CD4-positive, alpha-beta T cell (primary cell): Measurements from ENCODE around the gene GPR158. TPM values are rescaled to one million over a fixed set of nuclear protein-coding genes. Genes with fewer than 3 reads are reported as not detected.

ENCODE experiments used
- ATAC-seq: fragments of 200-7000 bp; cut with Tn5 transposase; one replicate; pipeline ENCODE4 v1.10.0; 2022; ENCODE audit warnings: mild to moderate bottlenecking; ENCODE audit not compliant: poor library complexity
- CTCF ChIA-PET: fragments of 350-600 bp; sonication (Branson Sonifier 250); formaldehyde crosslinking; loops from one replicate; lab custom pipeline; 2021; ENCODE audit warnings: antibody characterized with exemption, inconsistent platforms; lab: Charles Lee
- POLR2A ChIA-PET: fragments of 350-600 bp; sonication (Branson Sonifier 250); formaldehyde crosslinking; loops from one replicate; lab custom pipeline; 2021; ENCODE audit warnings: antibody characterized with exemption, inconsistent platforms; lab: Charles Lee
- DNase-seq, 14 experiments: peaks; one replicate each; pipeline ENCODE4 v3.0.0-alpha.2; 2013 to 2020; ENCODE audit warnings: mixed read lengths in 2 of 14
- H3K27ac ChIP-seq, 2 donors: one replicate each; pipeline versions ENCODE4 v1.5.1 to v1.7.0; 2013; ENCODE audit warnings: low read length in 2 of 2, low read depth in 1 of 2, mild to moderate bottlenecking in 1 of 2
- H3K27me3 ChIP-seq, 2 experiments: 1 replicate in 1 of 2; 2 replicates in 1 of 2; pipeline versions ENCODE4 v1.6.1 to v1.7.0; 2013; ENCODE audit warnings: low read length in 2 of 2, control low read depth in 1 of 2, mild to moderate bottlenecking in 1 of 2, moderate library complexity in 1 of 2; ENCODE audit not compliant: insufficient read depth in 2 of 2, control insufficient read depth in 1 of 2
- H3K36me3 ChIP-seq: one replicate; pipeline ENCODE4 v1.6.1; 2013; ENCODE audit warnings: low read length, control low read depth; ENCODE audit not compliant: insufficient read depth
- H3K4me1 ChIP-seq: one replicate; pipeline ENCODE4 v1.6.1; 2013; ENCODE audit warnings: low read length, control low read depth; ENCODE audit not compliant: insufficient read depth
- H3K4me3 ChIP-seq: one replicate; pipeline ENCODE4 v1.5.1; 2013; ENCODE audit warnings: mild to moderate bottlenecking, low read length, moderate library complexity
- H3K9me3 ChIP-seq, 2 experiments: 1 replicate in 1 of 2; 2 replicates in 1 of 2; pipeline versions ENCODE4 v1.6.1 to v1.7.0; 2013; ENCODE audit warnings: low read length in 2 of 2, mild to moderate bottlenecking in 2 of 2, control low read depth in 1 of 2, moderate library complexity in 1 of 2; ENCODE audit not compliant: control insufficient read depth in 1 of 2, insufficient read depth in 1 of 2
- H3K27ac Mint-ChIP-seq: one replicate; pipeline ENCODE4 v1.8.0; 2020; ENCODE audit warnings: mixed read lengths
- H3K27me3 Mint-ChIP-seq: one replicate; pipeline ENCODE4 v1.8.0; 2021; ENCODE audit warnings: mixed read lengths
- H3K36me3 Mint-ChIP-seq: one replicate; pipeline ENCODE4 v1.8.0; 2021; ENCODE audit warnings: low read depth, mixed read lengths
- H3K4me1 Mint-ChIP-seq: one replicate; pipeline ENCODE4 v1.8.0; 2021; ENCODE audit warnings: low read depth, mixed read lengths
- H3K4me3 Mint-ChIP-seq: one replicate; pipeline ENCODE4 v1.8.0; 2020; ENCODE audit warnings: mild to moderate bottlenecking, mixed read lengths
- H3K9me3 Mint-ChIP-seq: one replicate; pipeline ENCODE4 v1.8.0; 2020; ENCODE audit warnings: mixed read lengths
- intact Hi-C, 2 experiments: fragments of 100-400 bp; cut with DNase I in 1 of 2; cut with micrococcal nuclease in 1 of 2; formaldehyde crosslinking; loops; one replicate each; pipeline versions ENCODE4 v1.15.1 to v1.9.0; 2023 to 2025; cut with DNase I, micrococcal nuclease
- total RNA-seq, 174 experiments: library from RNA in 2 of 174; stranded (reverse) in 2 of 174; gene quantifications; one replicate each; pipeline ENCODE4 v1.2.3 and lab custom pipeline; 2021 to 2026
- TF ChIP-seq, protein P1 (sequence below): fragments of 200-600 bp; IDR thresholded peaks from one replicate; pipeline ENCODE4 v1.8.0; 2022; ENCODE audit warnings: antibody characterized with exemption, mild to moderate bottlenecking

Gene GPR158
- total RNA-seq, 2 experiments from 2014 or later = not detected

- no peak for ATAC-seq
- H3K27ac ChIP-seq = no peak overlapping the region
- Mint-ChIP-seq H3K36me3 (no peaks in the 10 kb centered on the region), H3K27ac (no peak overlapping the region), H3K27me3 (no peaks in the 10 kb centered on the region), H3K4me1 (no peaks in the 10 kb centered on the region), H3K9me3 (peaks cover 17% of the 10 kb centered on the region), H3K4me3 (no peak overlapping the region)
- no peaks in the 10 kb centered on the region for H3K36me3 ChIP-seq
- TF ChIP-seq, protein P1, sequence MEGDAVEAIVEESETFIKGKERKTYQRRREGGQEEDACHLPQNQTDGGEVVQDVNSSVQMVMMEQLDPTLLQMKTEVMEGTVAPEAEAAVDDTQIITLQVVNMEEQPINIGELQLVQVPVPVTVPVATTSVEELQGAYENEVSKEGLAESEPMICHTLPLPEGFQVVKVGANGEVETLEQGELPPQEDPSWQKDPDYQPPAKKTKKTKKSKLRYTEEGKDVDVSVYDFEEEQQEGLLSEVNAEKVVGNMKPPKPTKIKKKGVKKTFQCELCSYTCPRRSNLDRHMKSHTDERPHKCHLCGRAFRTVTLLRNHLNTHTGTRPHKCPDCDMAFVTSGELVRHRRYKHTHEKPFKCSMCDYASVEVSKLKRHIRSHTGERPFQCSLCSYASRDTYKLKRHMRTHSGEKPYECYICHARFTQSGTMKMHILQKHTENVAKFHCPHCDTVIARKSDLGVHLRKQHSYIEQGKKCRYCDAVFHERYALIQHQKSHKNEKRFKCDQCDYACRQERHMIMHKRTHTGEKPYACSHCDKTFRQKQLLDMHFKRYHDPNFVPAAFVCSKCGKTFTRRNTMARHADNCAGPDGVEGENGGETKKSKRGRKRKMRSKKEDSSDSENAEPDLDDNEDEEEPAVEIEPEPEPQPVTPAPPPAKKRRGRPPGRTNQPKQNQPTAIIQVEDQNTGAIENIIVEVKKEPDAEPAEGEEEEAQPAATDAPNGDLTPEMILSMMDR = no peak
- DNase-seq = no peak
- peaks cover 7 to 26% of the 10 kb centered on the region in 2 experiments for H3K9me3 ChIP-seq
- no peaks in the 10 kb centered on the region for H3K4me1 ChIP-seq
- intact Hi-C loops = no loop called here
- no peak overlapping the region for H3K4me3 ChIP-seq
- POLR2A ChIA-PET = no interaction called here
- CTCF ChIA-PET = no interaction called here
- H3K27me3 ChIP-seq = no peaks in the 10 kb centered on the region
Measured at GRCh38 chr10:25388188-25388861, 213.5 kb downstream of the GPR158 start.

DNA sequence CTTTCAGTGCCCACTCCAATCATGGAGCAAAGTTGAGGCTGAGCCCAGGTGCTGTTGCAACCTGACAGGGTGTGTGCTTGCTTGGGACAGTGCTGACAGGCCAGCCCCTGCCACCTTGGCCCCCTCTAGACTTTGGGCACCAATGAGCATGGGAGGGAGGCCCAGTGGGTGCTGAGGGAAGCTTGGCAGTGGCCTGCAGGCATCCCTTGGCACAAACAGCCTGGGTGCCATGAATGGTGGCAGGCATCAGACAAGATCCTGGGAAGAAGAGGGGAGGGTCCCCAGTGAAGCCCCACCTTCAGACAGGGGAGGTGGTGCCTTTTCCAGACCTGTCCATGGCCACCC lies 214.0 kb downstream of the GPR158 start:
- peaks cover 18% of the 10 kb centered on the region for H3K9me3 Mint-ChIP-seq

GRCh38 chr10:25390733-25391132 lies 215.9 kb downstream of the GPR158 start:
- no peak overlapping the region for H3K27ac ChIP-seq
- no peaks in the 10 kb centered on the region for H3K4me1 ChIP-seq
- DNase-seq (no peak), ATAC-seq (no peak)
- no peak overlapping the region for H3K27ac Mint-ChIP-seq
- no peak overlapping the region for H3K4me3 Mint-ChIP-seq
- H3K36me3 Mint-ChIP-seq = no peaks in the 10 kb centered on the region
- CTCF ChIA-PET = no interaction called here
- intact Hi-C loops = no loop called here
- H3K27me3 Mint-ChIP-seq = no peaks in the 10 kb centered on the region
- H3K27me3 ChIP-seq = no peaks in the 10 kb centered on the region
- H3K9me3 Mint-ChIP-seq = peaks cover 20% of the 10 kb centered on the region
- TF ChIP-seq, protein P1 = no peak
- H3K4me3 ChIP-seq = no peak overlapping the region
- H3K4me1 Mint-ChIP-seq = no peaks in the 10 kb centered on the region
- H3K36me3 ChIP-seq = no peaks in the 10 kb centered on the region
- H3K9me3 ChIP-seq = peaks cover 7 to 26% of the 10 kb centered on the region in 2 experiments
- POLR2A ChIA-PET = no interaction called here

More for the DNA sequence above, 214.0 kb downstream of the GPR158 start:
- Mint-ChIP-seq H3K4me1 (no peaks in the 10 kb centered on the region), H3K36me3 (no peaks in the 10 kb centered on the region), H3K27ac (no peak overlapping the region), H3K4me3 (no peak overlapping the region), H3K27me3 (no peaks in the 10 kb centered on the region)
- Histone ChIP-seq H3K36me3 (no peaks in the 10 kb centered on the region), H3K9me3 (peaks cover 7 to 26% of the 10 kb centered on the region in 2 experiments), H3K27ac (no peak overlapping the region), H3K4me3 (no peak overlapping the region), H3K4me1 (no peaks in the 10 kb centered on the region), H3K27me3 (no peaks in the 10 kb centered on the region)
- ChIA-PET CTCF (no interaction called here), POLR2A (no interaction called here)
- no peak for DNase-seq
- TF ChIP-seq, protein P1 = no peak
- ATAC-seq = no peak
- intact Hi-C loops = no loop called here
